SU-DHL-6 (cell line): Measurements from ENCODE around the gene ARHGAP40.
"Not testable (repeated sequence)": the region's sequence is repeated elsewhere in the genome, so short reads cannot be mapped to it uniquely, and the experiment has no call there.

Source experiments
- H2AFZ ChIP-seq: fragments of 200-600 bp; sonication (generic); 2 replicates; pipeline ENCODE4 v1.6.1; 2014; ENCODE audit warnings: low read depth, mild to moderate bottlenecking, moderate library complexity, mixed read lengths, antibody characterized with exemption, low read length; ENCODE audit not compliant: severe bottlenecking
- H3F3A ChIP-seq: fragments of 200-600 bp; shearing (Covaris generic); 2 replicates; pipeline ENCODE4 v1.6.0; 2016; ENCODE audit warnings: antibody characterized with exemption, mild to moderate bottlenecking; ENCODE audit not compliant: insufficient read depth
- H3K27ac ChIP-seq: fragments of 200-600 bp; sonication (generic); 2 replicates; pipeline ENCODE4 v1.5.1; 2016; ENCODE audit warnings: low read depth, mild to moderate bottlenecking, low read length, moderate library complexity, mixed read lengths
- H3K27me3 ChIP-seq: fragments of 200-600 bp; sonication (generic), shearing (Covaris generic); 2 replicates; pipeline ENCODE4 v1.6.0; 2014; ENCODE audit warnings: mild to moderate bottlenecking, low read length
- H3K36me3 ChIP-seq: fragments of 200-600 bp; sonication (generic); 2 replicates; pipeline ENCODE4 v1.6.1; 2014; ENCODE audit warnings: mild to moderate bottlenecking, low read length, mixed read lengths
- H3K4me2 ChIP-seq: fragments of 300-600, 200-600 bp; shearing (Covaris generic), sonication (generic); 2 replicates; pipeline ENCODE4 v1.6.0; 2014; ENCODE audit warnings: low read length, low read depth, mild to moderate bottlenecking; ENCODE audit not compliant: poor library complexity, severe bottlenecking
- H3K4me3 ChIP-seq: fragments of 200-600 bp; sonication (generic); 2 replicates; pipeline ENCODE4 v1.5.1; 2014; ENCODE audit warnings: antibody characterized with exemption, low read length, mild to moderate bottlenecking, mixed read lengths; ENCODE audit not compliant: insufficient read depth, poor library complexity, severe bottlenecking
- H3K79me2 ChIP-seq: fragments of 200-600 bp; sonication (generic); 2 replicates; pipeline ENCODE4 v1.6.1; 2014; ENCODE audit warnings: mild to moderate bottlenecking, low read length, moderate library complexity; ENCODE audit not compliant: insufficient read depth
- H3K9ac ChIP-seq: fragments of 200-600 bp; sonication (generic); 2 replicates; pipeline ENCODE4 v1.7.0; 2014; ENCODE audit warnings: mild to moderate bottlenecking, low read length
- H3K9me2 ChIP-seq: fragments of 200-600 bp; sonication (generic); replicated peaks from 2 replicates; pipeline ENCODE4 v1.6.1; 2014; ENCODE audit warnings: low read length; ENCODE audit not compliant: insufficient read depth
- H3K9me3 ChIP-seq: fragments of 200-600 bp; sonication (generic); 2 replicates; pipeline ENCODE4 v1.6.1; 2014; ENCODE audit warnings: low read length, mixed read lengths; ENCODE audit not compliant: insufficient read depth
- H4K20me1 ChIP-seq: fragments of 200-600 bp; sonication (generic); 2 replicates; pipeline ENCODE4 v1.6.1; 2014; ENCODE audit warnings: low read depth, mild to moderate bottlenecking, antibody characterized with exemption, low read length, moderate library complexity, mixed read lengths
- CTCF ChIP-seq: fragments of 200-600 bp; sonication (generic); IDR thresholded peaks from one replicate; pipeline ENCODE4 v1.5.1; 2017; ENCODE audit warnings: antibody characterized with exemption, mild to moderate bottlenecking, low read length, moderate library complexity; ENCODE audit not compliant: insufficient read depth, poor library complexity, severe bottlenecking
- EZH2phosphoT487 ChIP-seq: fragments of 200-600 bp; sonication (generic), shearing (Covaris generic); conservative IDR thresholded peaks from 2 replicates; pipeline ENCODE4 v1.6.1; 2018; ENCODE audit warnings: mild to moderate bottlenecking, antibody characterized with exemption, low read length, moderate library complexity, mixed read lengths

Gene ARHGAP40

GRCh38 chr20:38589967-38590675 lies 11.5 kb upstream of the ARHGAP40 start:
- Histone ChIP-seq H2AFZ (no peak overlapping the region), H3K4me3 (no peak overlapping the region), H3K4me2 (no peak overlapping the region), H3F3A (no peaks in the 10 kb centered on the region), H3K27me3 (no peaks in the 10 kb centered on the region), H4K20me1 (no peaks in the 10 kb centered on the region), H3K9ac (no peak overlapping the region), H3K79me2 (no peaks in the 10 kb centered on the region), H3K36me3 (no peaks in the 10 kb centered on the region), H3K27ac (no peak overlapping the region), H3K9me3 (no peaks in the 10 kb centered on the region), H3K9me2 (no peaks in the 10 kb centered on the region)
- TF ChIP-seq CTCF (no peak), EZH2phosphoT487 (no peak)

- TF ChIP-seq CTCF (no peak), EZH2phosphoT487 (no peak)
- Histone ChIP-seq H3K9me2 (no peaks in the 10 kb centered on the region), H4K20me1 (no peaks in the 10 kb centered on the region), H3K79me2 (no peaks in the 10 kb centered on the region), H3K27me3 (no peaks in the 10 kb centered on the region), H3K4me3 (no peak overlapping the region), H2AFZ (no peak overlapping the region), H3F3A (no peaks in the 10 kb centered on the region), H3K36me3 (no peaks in the 10 kb centered on the region), H3K4me2 (no peak overlapping the region), H3K9me3 (no peaks in the 10 kb centered on the region), H3K9ac (no peak overlapping the region), H3K27ac (no peak overlapping the region)
These were observed 10.7 kb upstream of the ARHGAP40 start for GRCh38 chr20:38590676-38591473.

GRCh38 chr20:38591474-38592410 lies 9.9 kb upstream of the ARHGAP40 start:
- Histone ChIP-seq H3K27ac (no peak overlapping the region), H2AFZ (no peak overlapping the region)

GRCh38 chr20:38592411-38592790 lies 9.2 kb upstream of the ARHGAP40 start:
- not testable (repeated sequence) for H4K20me1 ChIP-seq, H3K4me3 ChIP-seq, H3K79me2 ChIP-seq, H3K9me2 ChIP-seq, H3K27ac ChIP-seq, H3K4me2 ChIP-seq, H3K9ac ChIP-seq, H3F3A ChIP-seq, H3K9me3 ChIP-seq, H3K36me3 ChIP-seq, H2AFZ ChIP-seq, H3K27me3 ChIP-seq

More at GRCh38 chr20:38591474-38592410, 9.9 kb upstream of the ARHGAP40 start:
- H3F3A ChIP-seq: no peaks in the 10 kb centered on the region
- H3K9ac ChIP-seq: no peak overlapping the region
- no peaks in the 10 kb centered on the region for H3K79me2 ChIP-seq
- TF ChIP-seq CTCF (no peak), EZH2phosphoT487 (no peak)
- no peaks in the 10 kb centered on the region for H3K9me2 ChIP-seq
- no peaks in the 10 kb centered on the region for H3K36me3 ChIP-seq
- no peak overlapping the region for H3K4me2 ChIP-seq
- no peaks in the 10 kb centered on the region for H3K27me3 ChIP-seq
- no peaks in the 10 kb centered on the region for H4K20me1 ChIP-seq
- no peaks in the 10 kb centered on the region for H3K9me3 ChIP-seq
- no peak overlapping the region for H3K4me3 ChIP-seq

GRCh38 chr20:38594281-38594680 lies 7.3 kb upstream of the ARHGAP40 start:
- not testable (repeated sequence) for H3F3A ChIP-seq, H3K4me2 ChIP-seq, H2AFZ ChIP-seq, H3K9me2 ChIP-seq, H3K36me3 ChIP-seq, H3K4me3 ChIP-seq, H3K9ac ChIP-seq, H3K27me3 ChIP-seq, H3K9me3 ChIP-seq, H3K27ac ChIP-seq, H4K20me1 ChIP-seq, H3K79me2 ChIP-seq
